ENCODE measurements around the gene PPP1R1C. TPM values are rescaled to one million over a fixed set of nuclear protein-coding genes. Genes with fewer than 3 reads are reported as not detected.

PPP1R1C gene
- total RNA-seq, 1 experiment from 2014 or later: 4.0 TPM

DNA sequence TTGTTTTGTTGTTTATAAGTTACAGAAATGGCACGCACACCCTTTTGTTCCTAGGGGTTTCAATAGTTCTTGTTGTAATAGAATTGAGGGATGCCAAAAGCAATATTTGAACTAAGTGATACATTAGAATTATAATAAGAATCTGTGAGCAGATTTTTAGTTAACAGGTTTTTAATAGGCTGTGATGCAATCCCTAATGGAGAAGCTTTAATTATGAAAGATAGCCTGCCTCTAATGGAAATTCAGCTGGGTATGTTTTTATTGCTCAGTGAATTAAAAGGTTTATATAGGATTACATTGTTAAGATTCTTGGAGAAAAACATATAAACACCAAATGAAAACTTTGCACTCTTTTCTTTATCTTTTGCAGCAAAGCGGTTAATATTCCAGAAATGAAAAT is 131.1 kb downstream of the PPP1R1C start:
- Histone ChIP-seq H2BK12ac (ENCODE audit: insufficient read length, low read depth, low read length) (no peak overlapping the region), H3K27ac (ENCODE audit: insufficient read length, low read depth, low read length) (no peak overlapping the region), H3K23me2 (ENCODE audit: insufficient read length, low read depth, low read length, poor library complexity, severe bottlenecking) (no peaks in the 10 kb centered on the region), H4K20me1 (ENCODE audit: control insufficient read depth, insufficient read depth, insufficient read length) (no peaks in the 10 kb centered on the region), H3K27me3 (ENCODE audit: insufficient read depth, low read length) (no peaks in the 10 kb centered on the region), H3K9me3 (ENCODE audit: control insufficient read depth, low read depth, low read length) (no peaks in the 10 kb centered on the region), H3K79me1 (ENCODE audit: insufficient read depth, low read depth, low read length, poor library complexity, severe bottlenecking) (no peaks in the 10 kb centered on the region), H2BK20ac (ENCODE audit: low read depth, low read length, poor library complexity, severe bottlenecking) (no peak overlapping the region), H2AK5ac (ENCODE audit: insufficient read length, low read length) (no peak overlapping the region), H4K8ac (replicated peaks; ENCODE audit: insufficient read length, low read depth, low read length) (no peak overlapping the region), H3T11ph (ENCODE audit: low read length) (no peak overlapping the region), H3K4me1 (ENCODE audit: insufficient read depth, low read length) (no peaks in the 10 kb centered on the region), H3K9ac (ENCODE audit: extremely low read depth, insufficient read length, low read length) (no peak overlapping the region), H2BK5ac (ENCODE audit: insufficient read length, low read length) (no peak overlapping the region), H4K5ac (ENCODE audit: insufficient read length, low read depth, low read length) (no peak overlapping the region), H2AFZ (ENCODE audit: low read length) (no peak overlapping the region), H2BK120ac (ENCODE audit: low read depth, low read length, poor library complexity, severe bottlenecking) (no peak overlapping the region), H3K4me2 (ENCODE audit: insufficient read depth, insufficient read length, low read length) (no peak overlapping the region), H2BK15ac (ENCODE audit: low read depth, low read length) (no peak overlapping the region), H3K14ac (ENCODE audit: insufficient read depth, low read length) (no peak overlapping the region), H3K79me2 (ENCODE audit: insufficient read depth, low read length) (no peaks in the 10 kb centered on the region), H3K4ac (ENCODE audit: low read depth, low read length) (no peak overlapping the region), H3K56ac (ENCODE audit: insufficient read length, low read depth, low read length) (no peak overlapping the region), H4K91ac (ENCODE audit: insufficient read length, low read depth, low read length) (no peak overlapping the region), H3K18ac (ENCODE audit: insufficient read length, low read depth, low read length) (no peak overlapping the region), H3K23ac (ENCODE audit: insufficient read length, low read depth, low read length) (no peak overlapping the region)
- no peak overlapping the region for H3K4me3 Mint-ChIP-seq
- no peak for TF ChIP-seq CTCF (conservative IDR thresholded peaks at IDR 0.05)
- H3K4me1 Mint-ChIP-seq: peaks cover 4% of the 10 kb centered on the region in 2 experiments; a peak in 2 of 4 replicates
- no CpG with 5 or more reads among the region's 2 CpGs for WGBS (ENCODE audit: extremely low coverage, insufficient read length, low lambda C conversion rate)
- no peaks in the 10 kb centered on the region for H3K9me3 Mint-ChIP-seq
- DNase-seq: no peak
- H3K27me3 Mint-ChIP-seq (ENCODE audit: low read depth): no peaks in the 10 kb centered on the region
- H3K36me3 Mint-ChIP-seq (ENCODE audit: insufficient read depth in 1 of 3, low read depth in 3 of 3): no peaks in the 10 kb centered on the region
- no peak overlapping the region for H3K27ac Mint-ChIP-seq
